Measurements from ENCODE around the gene ZNF471. TPM values are rescaled to one million over a fixed set of nuclear protein-coding genes. Genes with fewer than 3 reads are reported as not detected.
A peak's percentile ranks its signal among the peaks of the same experiment; 100 is the strongest.

The ZNF471 gene
- total and polyA plus RNA-seq, 4 donors = 1.3 to 14.4 (median 2.2) TPM

DNA sequence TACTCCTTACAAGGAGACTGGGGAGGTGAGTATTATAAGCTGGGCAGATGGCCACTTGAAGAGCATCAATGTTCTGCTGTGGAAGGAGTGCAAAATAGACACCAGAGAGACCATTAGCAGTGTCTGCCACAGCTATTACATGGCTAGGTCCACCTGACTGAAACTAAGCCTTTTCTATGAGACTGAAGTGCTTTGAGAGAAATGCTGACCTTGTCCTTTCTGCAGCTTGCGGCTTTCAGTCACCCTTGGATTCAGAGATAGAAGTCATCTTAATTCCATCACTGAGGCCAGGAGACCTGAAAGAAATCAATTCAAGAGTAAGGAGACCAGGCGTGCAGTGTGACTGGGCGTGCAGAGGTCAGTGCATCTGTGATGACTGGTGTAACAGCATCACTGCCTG lies 29.8 kb downstream of the ZNF471 start:
- H3K9me3 ChIP-seq (ENCODE audit: control insufficient read depth in 4 of 4, insufficient read depth in 3 of 4, low read length in 3 of 4) = peaks cover 0 to 43% (median 21%) of the 10 kb centered on the region in 4 donors
- H3K27ac ChIP-seq (ENCODE audit: low read depth in 1 of 2, low read length in 1 of 2) = no peak overlapping the region
- DNase-seq (no peak), ATAC-seq (ENCODE audit: insufficient read depth, low FRiP score) (no peak)
- peaks cover 0 to 31% (median 17%) of the 10 kb centered on the region in 4 donors for H3K36me3 ChIP-seq (ENCODE audit: control insufficient read depth in 4 of 4, insufficient read depth in 4 of 4, low read length in 4 of 4)
- no peak overlapping the region for H3K9ac ChIP-seq (ENCODE audit: insufficient read depth in 1 of 2, low read length in 2 of 2)
- peaks cover 0 to 8% (median 4%) of the 10 kb centered on the region in 5 donors for H3K4me1 ChIP-seq (ENCODE audit: control insufficient read depth in 5 of 5, insufficient read depth in 5 of 5, low read length in 5 of 5)
- WGBS, 2 donors = 92 to 93% methylated on average over 3 of the region's 3 CpGs
- no peaks in the 10 kb centered on the region for H3K27me3 ChIP-seq (ENCODE audit: control insufficient read depth in 3 of 3, insufficient read depth in 3 of 3, low read length in 2 of 3)
- H3K4me3 ChIP-seq = no peak overlapping the region
- TF ChIP-seq, protein P1, sequence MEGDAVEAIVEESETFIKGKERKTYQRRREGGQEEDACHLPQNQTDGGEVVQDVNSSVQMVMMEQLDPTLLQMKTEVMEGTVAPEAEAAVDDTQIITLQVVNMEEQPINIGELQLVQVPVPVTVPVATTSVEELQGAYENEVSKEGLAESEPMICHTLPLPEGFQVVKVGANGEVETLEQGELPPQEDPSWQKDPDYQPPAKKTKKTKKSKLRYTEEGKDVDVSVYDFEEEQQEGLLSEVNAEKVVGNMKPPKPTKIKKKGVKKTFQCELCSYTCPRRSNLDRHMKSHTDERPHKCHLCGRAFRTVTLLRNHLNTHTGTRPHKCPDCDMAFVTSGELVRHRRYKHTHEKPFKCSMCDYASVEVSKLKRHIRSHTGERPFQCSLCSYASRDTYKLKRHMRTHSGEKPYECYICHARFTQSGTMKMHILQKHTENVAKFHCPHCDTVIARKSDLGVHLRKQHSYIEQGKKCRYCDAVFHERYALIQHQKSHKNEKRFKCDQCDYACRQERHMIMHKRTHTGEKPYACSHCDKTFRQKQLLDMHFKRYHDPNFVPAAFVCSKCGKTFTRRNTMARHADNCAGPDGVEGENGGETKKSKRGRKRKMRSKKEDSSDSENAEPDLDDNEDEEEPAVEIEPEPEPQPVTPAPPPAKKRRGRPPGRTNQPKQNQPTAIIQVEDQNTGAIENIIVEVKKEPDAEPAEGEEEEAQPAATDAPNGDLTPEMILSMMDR (IDR thresholded peaks at IDR 0.05; ENCODE audit: control extremely low read depth, extremely low read depth) = no peak

DNA sequence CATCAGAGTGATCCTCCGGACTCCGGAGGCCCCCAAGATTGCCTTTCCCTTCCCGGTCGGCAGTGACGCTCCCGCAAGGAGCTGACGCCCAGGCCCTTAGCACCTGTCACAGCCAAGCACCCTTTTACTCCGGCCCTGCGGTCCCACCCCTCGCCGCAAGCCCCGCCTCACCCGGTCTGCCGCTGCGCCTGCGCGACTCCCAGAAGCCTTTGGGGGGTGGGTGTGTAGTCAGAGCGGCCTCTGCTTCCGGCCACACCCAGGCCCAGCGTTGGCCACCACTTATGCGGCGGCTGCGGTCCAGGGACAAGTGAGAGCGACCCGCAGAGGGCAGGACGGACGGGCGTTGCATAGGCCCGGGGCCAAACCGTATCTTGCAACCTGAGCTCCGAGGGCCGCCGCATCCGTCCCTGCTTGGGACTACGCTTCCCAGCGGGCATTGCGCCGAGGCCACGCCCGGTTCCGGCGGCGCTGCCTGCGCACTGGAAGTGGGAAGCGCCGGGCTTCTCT lies 30.7 kb downstream of the ZNF471 start:
- Histone ChIP-seq H3K27ac (ENCODE audit: low read depth in 1 of 2, low read length in 1 of 2) (peak overlapping the region; percentile 90 to 92), H3K4me3 (peak overlapping the region; percentile 67), H3K36me3 (ENCODE audit: control insufficient read depth in 4 of 4, insufficient read depth in 4 of 4, low read length in 4 of 4) (peaks cover under 1 to 32% (median 19%) of the 10 kb centered on the region in 4 donors), H3K4me1 (ENCODE audit: control insufficient read depth in 5 of 5, insufficient read depth in 5 of 5, low read length in 5 of 5) (peaks cover 0 to 8% (median 4%) of the 10 kb centered on the region in 5 donors), H3K27me3 (ENCODE audit: control insufficient read depth in 3 of 3, insufficient read depth in 3 of 3, low read length in 2 of 3) (no peaks in the 10 kb centered on the region), H3K9ac (ENCODE audit: insufficient read depth in 1 of 2, low read length in 2 of 2) (peak overlapping the region; percentile 33 to 50), H3K9me3 (ENCODE audit: control insufficient read depth in 4 of 4, insufficient read depth in 3 of 4, low read length in 3 of 4) (peaks cover 0 to 44% (median 20%) of the 10 kb centered on the region in 4 donors)
- DNase-seq = peak; percentile 92 to 95 (median 93)
- peak; percentile 96 for ATAC-seq (ENCODE audit: insufficient read depth, low FRiP score)
- TF ChIP-seq, protein P1 (IDR thresholded peaks at IDR 0.05; ENCODE audit: control extremely low read depth, extremely low read depth) = no peak
- 0 to 1% methylated on average over 42 to 46 of the region's 46 CpGs for WGBS, 2 donors

DNA sequence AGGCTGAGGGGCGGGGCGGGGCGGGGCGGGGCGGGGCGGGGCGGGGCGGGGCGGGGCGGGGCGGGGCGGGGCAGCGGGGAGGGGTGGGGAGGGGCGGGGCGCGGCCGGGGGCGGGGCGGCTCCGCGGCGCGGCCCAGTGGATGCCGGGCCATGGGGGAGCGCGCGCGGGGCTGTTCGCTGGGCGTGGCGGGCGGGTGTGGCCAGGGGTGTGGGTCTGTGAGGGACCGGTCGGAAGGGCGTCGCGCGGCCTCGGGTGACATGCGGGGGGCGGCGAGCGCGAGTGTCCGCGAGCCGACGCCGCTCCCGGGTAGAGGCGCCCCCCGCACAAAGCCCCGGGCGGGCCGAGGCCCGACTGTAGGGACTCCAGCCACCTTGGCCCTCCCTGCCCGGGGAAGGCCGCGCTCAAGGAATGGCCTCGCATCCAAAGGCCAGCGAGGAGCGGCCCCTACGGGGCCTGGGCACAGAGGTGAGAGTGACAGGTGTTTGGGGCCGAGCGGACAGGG lies 31.2 kb downstream of the ZNF471 start, which contains the start of gene ZFP28:
Gene ZFP28, plus strand, starts transcription at position 188 of the 503 bp plus-strand sequence. Its CDS starts 71 bp downstream, at position 259.
- no peaks in the 10 kb centered on the region for H3K27me3 ChIP-seq (ENCODE audit: control insufficient read depth in 3 of 3, insufficient read depth in 3 of 3, low read length in 2 of 3)
- H3K4me1 ChIP-seq (ENCODE audit: control insufficient read depth in 5 of 5, insufficient read depth in 5 of 5, low read length in 5 of 5) = peaks cover 0 to 8% (median 4%) of the 10 kb centered on the region in 5 donors
- 0 to 1% methylated on average over 33 to 56 of the region's 65 CpGs for WGBS, 2 donors
- peaks cover 0 to 40% (median 20%) of the 10 kb centered on the region in 4 donors for H3K9me3 ChIP-seq (ENCODE audit: control insufficient read depth in 4 of 4, insufficient read depth in 3 of 4, low read length in 3 of 4)
- peak within 1 kb of the TSS; percentile 70 for H3K4me3 ChIP-seq
- TF ChIP-seq, protein P1 (IDR thresholded peaks at IDR 0.05; ENCODE audit: control extremely low read depth, extremely low read depth) = no peak
- no peak for DNase-seq
- peak within 1 kb of the TSS; percentile 50 to 76 for H3K9ac ChIP-seq (ENCODE audit: insufficient read depth in 1 of 2, low read length in 2 of 2)
- H3K27ac ChIP-seq (ENCODE audit: low read depth in 1 of 2, low read length in 1 of 2) = peak within 1 kb of the TSS; percentile 90 to 92
- ATAC-seq (ENCODE audit: insufficient read depth, low FRiP score) = peak; percentile 86
- peaks cover 2 to 37% (median 22%) of the 10 kb centered on the region in 4 donors for H3K36me3 ChIP-seq (ENCODE audit: control insufficient read depth in 4 of 4, insufficient read depth in 4 of 4, low read length in 4 of 4)
